HFFc6 (cell line): ENCODE results near the gene ZNF524. TPM values are rescaled to one million over a fixed set of nuclear protein-coding genes. Genes with fewer than 3 reads are reported as not detected.

ENCODE experiments used
- DNase-seq: peaks from one replicate; pipeline ENCODE4 v3.0.0-alpha.2; 2018
- H3K27ac Mint-ChIP-seq: 2 replicates; pipeline ENCODE4 v1.8.0; 2020; ENCODE audit warnings: mild to moderate bottlenecking, mixed read lengths
- H3K27me3 Mint-ChIP-seq: 2 replicates; pipeline ENCODE4 v1.8.0; 2021; ENCODE audit warnings: mild to moderate bottlenecking, moderate library complexity, mixed read lengths; ENCODE audit not compliant: insufficient read depth
- H3K36me3 Mint-ChIP-seq: 2 replicates; pipeline ENCODE4 v1.8.0; 2021; ENCODE audit warnings: low read depth, mixed read lengths
- H3K4me1 Mint-ChIP-seq: 2 replicates; pipeline ENCODE4 v1.8.0; 2020; ENCODE audit warnings: low read depth, mixed read lengths
- H3K4me3 Mint-ChIP-seq: 2 replicates; pipeline ENCODE4 v1.8.0; 2020; ENCODE audit warnings: mild to moderate bottlenecking, moderate library complexity, mixed read lengths
- H3K9me3 Mint-ChIP-seq: 2 replicates; pipeline ENCODE4 v1.8.0; 2020; ENCODE audit warnings: mild to moderate bottlenecking, mixed read lengths
- total RNA-seq, 6 experiments: library from RNA; stranded (reverse); fragmentation: NEBNext Ultra II Directional; extraction: Animal tissue kit (Norgen Biotek cat#: 25700); gene quantifications; 2 replicates in 1 of 6; 3 replicates in 5 of 6; pipeline ENCODE4 v1.2.3, GENCODE V29; 2021
- TF ChIP-seq, protein P1 (sequence below): fragments of 200-600 bp; sonication (generic); IDR thresholded peaks from 2 replicates; pipeline ENCODE4 v1.5.0; 2021; ENCODE audit warnings: antibody characterized with exemption, mild to moderate bottlenecking

ZNF524 gene
- total RNA-seq, 6 experiments from 2014 or later, result 9.3 to 12.0 (median 10.7) TPM

DNA sequence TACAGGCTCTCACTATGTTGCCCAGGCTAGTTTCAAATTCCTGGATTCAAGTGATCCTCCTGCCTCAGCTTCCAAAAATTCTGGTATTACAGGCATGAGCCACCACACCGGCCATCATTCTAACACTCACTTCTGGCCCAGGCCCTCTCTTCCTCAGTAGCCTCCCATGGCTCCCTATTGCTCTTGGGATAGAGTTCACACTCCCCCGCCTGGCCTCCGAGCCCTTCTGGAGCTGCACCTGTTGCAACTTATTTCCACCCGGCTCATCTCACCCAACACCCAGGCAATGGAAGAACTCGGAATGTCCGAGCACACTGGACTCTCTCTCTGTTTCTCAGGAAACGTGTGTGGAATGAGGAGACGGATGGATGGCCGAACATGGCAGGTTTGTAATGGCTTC is 45.8 kb upstream of the ZNF524 start:
- TF ChIP-seq, protein P1, sequence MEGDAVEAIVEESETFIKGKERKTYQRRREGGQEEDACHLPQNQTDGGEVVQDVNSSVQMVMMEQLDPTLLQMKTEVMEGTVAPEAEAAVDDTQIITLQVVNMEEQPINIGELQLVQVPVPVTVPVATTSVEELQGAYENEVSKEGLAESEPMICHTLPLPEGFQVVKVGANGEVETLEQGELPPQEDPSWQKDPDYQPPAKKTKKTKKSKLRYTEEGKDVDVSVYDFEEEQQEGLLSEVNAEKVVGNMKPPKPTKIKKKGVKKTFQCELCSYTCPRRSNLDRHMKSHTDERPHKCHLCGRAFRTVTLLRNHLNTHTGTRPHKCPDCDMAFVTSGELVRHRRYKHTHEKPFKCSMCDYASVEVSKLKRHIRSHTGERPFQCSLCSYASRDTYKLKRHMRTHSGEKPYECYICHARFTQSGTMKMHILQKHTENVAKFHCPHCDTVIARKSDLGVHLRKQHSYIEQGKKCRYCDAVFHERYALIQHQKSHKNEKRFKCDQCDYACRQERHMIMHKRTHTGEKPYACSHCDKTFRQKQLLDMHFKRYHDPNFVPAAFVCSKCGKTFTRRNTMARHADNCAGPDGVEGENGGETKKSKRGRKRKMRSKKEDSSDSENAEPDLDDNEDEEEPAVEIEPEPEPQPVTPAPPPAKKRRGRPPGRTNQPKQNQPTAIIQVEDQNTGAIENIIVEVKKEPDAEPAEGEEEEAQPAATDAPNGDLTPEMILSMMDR, result no peak
- Mint-ChIP-seq H3K27me3 (no peaks in the 10 kb centered on the region; the same call in 1 of the 2 replicates), H3K9me3 (no peaks in the 10 kb centered on the region), H3K27ac (no peak overlapping the region; the same call in 1 of the 2 replicates), H3K36me3 (no peaks in the 10 kb centered on the region), H3K4me3 (no peak overlapping the region), H3K4me1 (peaks cover 38% of the 10 kb centered on the region)
- DNase-seq, result no peak

DNA sequence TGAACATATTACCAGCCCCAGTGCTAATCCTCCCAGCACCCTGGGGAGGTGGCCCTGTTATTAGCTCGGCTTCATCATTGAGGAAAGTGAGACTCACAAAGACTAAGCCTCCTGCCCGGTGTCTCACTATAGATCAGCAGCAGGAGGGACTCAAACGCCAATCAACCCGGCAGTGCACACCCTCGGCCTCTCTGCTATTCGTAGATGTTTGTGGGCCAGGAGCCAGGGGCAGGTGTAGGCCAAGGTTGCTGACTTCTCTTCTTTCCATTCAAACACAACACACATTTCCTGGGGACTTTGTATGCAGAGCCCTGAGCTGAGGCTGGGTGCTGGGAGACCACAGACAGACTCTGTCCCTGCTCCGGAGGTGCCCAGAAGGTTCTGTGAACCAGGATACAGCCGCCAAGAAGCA is 45.3 kb upstream of the ZNF524 start:
- Mint-ChIP-seq H3K4me3 (no peak overlapping the region), H3K27me3 (no peaks in the 10 kb centered on the region; the same call in 1 of the 2 replicates), H3K27ac (no peak overlapping the region), H3K9me3 (no peaks in the 10 kb centered on the region), H3K4me1 (peaks cover 33% of the 10 kb centered on the region), H3K36me3 (no peaks in the 10 kb centered on the region)
- TF ChIP-seq, protein P1, result no peak
- DNase-seq, result no peak

DNA sequence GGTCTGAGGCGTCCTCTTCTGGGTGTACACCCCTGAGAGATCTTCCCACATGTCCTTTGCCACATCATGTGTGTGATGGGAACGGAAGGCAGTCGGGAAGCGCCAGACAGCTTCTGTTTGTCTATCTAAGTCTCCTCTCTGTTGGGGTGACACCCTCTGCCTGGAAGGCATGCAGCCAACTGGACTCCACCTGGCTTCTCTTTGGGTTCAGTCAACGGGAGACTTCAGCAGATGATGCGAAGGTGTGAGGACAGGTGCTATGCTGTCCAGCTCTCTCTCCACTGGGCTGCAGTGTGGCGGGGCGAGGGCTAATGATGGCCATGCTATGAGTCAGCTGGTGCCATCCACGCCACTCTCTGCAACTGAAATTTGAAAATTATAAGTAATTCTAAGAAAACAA is 40.4 kb upstream of the ZNF524 start:
- Mint-ChIP-seq H3K4me3 (no peak overlapping the region), H3K27me3 (peaks cover 11% of the 10 kb centered on the region), H3K4me1 (no peaks in the 10 kb centered on the region), H3K36me3 (no peaks in the 10 kb centered on the region), H3K9me3 (peaks cover 6% of the 10 kb centered on the region; the same call in 1 of the 2 replicates), H3K27ac (no peak overlapping the region)
- TF ChIP-seq, protein P1, result no peak
- no peak for DNase-seq

DNA sequence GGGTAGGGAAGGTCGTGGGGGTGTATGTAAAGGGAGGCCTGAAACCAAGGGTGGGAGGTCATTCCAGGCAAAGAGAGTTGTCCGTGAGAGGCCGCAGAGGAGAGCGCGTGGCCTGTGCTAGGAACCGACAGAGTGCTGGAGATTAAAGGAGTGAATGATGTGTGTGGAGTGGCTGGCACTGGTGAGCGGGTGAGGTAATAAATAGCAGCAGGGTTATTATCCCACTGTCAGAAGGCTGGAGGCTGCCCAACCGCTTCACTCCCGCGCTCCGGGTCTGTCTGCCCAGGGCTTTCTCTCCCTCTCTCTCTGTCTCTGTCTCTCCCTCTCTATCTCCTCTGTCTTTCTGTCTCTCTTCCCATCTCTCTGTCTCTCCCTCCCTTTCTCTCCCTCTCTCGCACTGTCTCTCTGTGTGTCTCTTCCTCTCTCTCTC is 36.8 kb upstream of the ZNF524 start:
- peaks cover 17% of the 10 kb centered on the region for H3K27me3 Mint-ChIP-seq
- H3K36me3 Mint-ChIP-seq, result no peaks in the 10 kb centered on the region
- H3K9me3 Mint-ChIP-seq, result peaks cover 6% of the 10 kb centered on the region; the same call in 1 of the 2 replicates
- no peak overlapping the region for H3K27ac Mint-ChIP-seq
- TF ChIP-seq, protein P1, result no peak
- H3K4me1 Mint-ChIP-seq, result no peaks in the 10 kb centered on the region
- H3K4me3 Mint-ChIP-seq, result no peak overlapping the region
- no peak for DNase-seq

DNA sequence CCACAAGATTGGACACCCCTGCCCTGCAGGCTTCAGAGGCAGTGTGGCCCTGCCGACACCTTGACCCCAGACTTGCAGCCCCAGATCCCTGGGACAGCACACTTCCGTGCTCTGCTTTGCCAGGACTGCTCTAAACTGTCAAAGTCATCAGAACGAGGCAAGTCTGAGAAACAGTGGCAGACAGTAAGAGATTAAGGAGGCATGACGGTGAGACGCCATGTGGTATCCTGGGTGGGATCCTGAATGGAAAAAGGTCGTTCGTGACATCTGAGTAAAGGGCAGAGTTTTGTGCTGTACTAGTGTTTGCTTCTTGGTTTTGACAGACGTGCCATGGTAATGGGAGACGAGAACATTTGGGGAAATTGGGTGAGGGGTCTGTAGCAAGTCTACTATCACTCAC is 33.3 kb upstream of the ZNF524 start:
- no peaks in the 10 kb centered on the region for H3K9me3 Mint-ChIP-seq

More for the DNA sequence above, 33.3 kb upstream of the ZNF524 start:
- TF ChIP-seq, protein P1, result no peak
- no peak overlapping the region for H3K27ac Mint-ChIP-seq
- no peak for DNase-seq
- H3K4me3 Mint-ChIP-seq, result no peak overlapping the region
- H3K27me3 Mint-ChIP-seq, result peaks cover 11% of the 10 kb centered on the region
- no peaks in the 10 kb centered on the region for H3K36me3 Mint-ChIP-seq
- no peaks in the 10 kb centered on the region for H3K4me1 Mint-ChIP-seq
